Medulla oblongata (tissue), 1 donor: Measurements from ENCODE around the gene FAHD1.
"Not testable (repeated sequence)": the region's sequence is repeated elsewhere in the genome, so short reads cannot be mapped to it uniquely, and the experiment has no call there.

Experiments used
- DNase-seq: peaks from one replicate; pipeline ENCODE4 v3.0.0-alpha.2; 2015; ENCODE audit errors: extremely low spot score

Gene FAHD1

DNA sequence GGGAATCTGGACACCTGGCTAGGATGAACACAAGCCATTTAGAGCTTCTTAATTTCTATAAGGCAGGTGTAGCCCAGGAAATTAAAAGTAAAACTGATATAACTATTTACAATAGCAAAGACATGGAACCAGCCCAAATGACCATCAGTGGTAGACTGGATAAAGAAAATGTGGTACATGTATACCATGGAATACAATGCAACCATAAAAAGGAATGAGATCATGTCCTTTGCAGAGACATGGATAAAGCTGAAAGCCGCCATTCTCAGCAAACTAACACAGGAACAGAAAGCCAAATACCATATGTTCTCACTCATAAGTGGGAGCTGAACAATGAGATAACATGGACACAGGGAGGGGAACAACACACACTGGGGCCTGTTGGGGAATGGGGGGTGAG is 19.4 kb downstream of the FAHD1 start:
- no peak for DNase-seq

DNA sequence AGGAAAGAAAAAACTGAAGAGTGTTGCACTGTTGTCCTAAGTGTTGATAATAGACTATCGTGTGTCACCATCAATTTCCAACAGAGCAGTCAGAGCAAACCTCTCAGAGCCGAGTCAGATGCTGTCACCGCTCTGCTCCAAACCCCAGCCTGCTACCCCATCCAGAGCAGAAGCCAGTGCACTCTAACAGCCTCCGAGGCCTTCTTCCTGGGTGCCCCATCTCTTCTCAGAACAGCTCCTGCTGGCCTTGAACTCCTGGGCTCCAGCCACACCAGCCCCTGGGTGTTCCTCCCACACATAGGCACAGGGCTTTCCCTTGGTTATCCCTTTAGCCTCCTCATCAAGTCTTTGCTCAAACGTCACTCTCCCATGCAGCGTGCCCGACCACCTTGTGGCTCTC is 24.0 kb downstream of the FAHD1 start:
- DNase-seq = no peak

DNA sequence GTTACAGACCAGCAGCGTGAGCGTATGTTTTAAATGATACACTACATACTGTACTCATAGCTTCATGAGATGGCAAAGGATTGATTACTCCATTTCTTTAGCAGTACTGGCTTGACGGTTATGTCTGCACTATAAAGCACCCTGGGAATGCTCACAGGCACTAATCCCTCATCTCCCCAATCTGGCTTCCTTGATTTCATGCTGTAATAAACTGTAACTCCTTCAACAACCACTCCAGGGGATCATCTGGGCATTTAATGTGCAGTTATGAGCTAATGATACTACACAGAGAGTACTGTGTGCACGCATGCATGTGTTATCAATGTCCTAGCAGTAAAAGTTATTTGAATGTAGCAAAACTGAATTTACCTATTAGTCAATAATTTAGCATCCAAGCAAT is 24.8 kb downstream of the FAHD1 start:
- DNase-seq = no peak

DNA sequence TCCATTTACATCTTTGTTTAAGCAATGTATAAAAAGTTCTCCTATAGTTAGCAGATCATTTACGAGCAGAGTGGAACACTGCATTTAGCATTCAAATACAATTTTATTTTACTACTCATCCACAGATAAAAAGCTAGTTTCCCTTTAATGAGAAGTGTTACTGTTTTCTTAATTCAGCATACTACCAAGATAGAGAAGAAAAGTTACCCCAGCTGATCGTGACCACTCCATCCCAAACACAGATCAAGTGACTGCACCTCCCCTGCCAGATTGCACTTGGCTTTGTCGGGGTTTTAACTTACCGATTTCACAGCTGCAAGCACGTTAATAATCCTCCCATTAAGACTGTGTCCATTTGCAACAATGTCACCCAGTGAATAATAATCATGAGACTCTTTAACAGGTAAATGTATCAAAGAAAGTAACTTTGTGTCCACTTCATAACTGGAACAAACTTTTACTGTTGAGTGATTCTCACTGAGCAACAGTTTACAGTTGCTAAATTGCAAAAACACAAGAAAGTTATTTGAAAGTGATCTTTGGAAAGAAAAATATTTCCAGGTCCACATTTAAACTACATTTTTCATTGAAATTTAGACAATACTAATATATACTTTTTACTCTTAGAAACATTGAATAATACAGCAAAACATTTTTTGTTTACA is 30.6 kb downstream of the FAHD1 start:
- DNase-seq = no peak

DNA sequence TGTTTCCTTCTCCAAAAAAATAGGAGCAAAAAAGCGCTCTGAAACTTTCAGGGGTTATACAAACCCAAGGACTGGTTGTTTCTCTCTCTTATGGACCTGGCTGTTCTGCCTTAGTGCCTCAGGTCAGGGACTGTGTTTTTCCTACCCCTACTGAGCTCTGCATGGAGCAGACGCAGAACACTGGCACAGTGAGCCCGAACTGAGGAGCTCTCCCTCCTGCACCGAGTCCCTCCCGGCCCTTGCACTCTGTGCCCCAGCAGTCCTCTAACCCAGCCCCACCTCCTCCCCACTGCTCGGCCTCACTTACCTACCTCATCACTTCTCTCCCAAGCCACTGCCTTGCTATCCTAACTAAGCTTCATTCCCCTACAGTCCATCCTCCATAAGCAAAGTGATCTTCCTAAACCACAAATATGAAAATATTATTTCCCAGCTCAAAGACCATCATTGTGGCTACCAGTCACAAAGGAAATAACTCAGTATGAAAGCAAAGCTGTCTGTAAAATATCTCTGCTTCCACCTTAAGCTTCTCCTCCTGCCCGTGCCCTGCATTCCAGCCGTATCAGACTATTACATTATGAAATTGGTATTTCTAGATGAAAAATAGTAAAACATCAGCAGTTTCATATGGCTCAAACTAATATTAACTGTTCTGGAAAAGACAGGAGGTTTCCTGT is 31.3 kb downstream of the FAHD1 start:
- DNase-seq = no peak

DNA sequence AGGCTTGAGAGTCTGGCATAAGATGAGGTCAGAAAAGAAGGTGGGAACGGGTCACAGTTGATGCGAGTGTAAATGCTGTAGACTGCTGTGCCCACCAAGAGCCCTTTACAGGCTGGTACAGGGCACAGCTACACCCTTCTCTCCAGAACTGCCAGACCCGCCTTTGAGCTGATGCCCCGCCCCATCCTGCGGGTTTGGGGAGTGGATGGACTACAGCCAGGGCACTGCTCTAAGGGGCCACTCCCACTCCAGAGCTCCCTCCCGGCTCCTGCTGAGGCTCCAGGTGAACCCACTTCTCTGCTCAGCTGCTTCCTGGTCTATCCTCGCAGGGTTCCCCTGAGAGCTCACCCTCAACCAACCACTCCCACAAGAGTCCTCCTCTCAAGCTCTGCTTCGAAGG is 32.6 kb downstream of the FAHD1 start:
- no peak for DNase-seq

DNA sequence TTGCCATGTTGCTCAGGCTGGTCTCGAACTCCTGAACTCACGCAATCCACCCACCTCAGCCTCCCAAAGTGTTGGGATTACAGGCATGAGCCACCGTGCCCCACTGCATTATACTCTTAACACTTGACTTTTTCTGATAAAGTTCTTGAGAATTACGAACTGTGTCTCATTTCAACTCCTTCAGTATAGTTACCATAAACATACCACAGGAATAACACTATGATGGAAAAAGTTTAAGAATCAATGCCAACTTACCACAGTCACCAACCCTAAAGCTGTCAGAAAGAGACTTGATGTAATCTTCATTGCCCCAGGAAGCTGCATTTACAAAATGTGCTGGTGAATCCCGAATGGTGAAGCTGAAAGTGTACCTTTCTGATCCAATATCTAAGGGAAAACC is 34.7 kb downstream of the FAHD1 start:
- no peak for DNase-seq

DNA sequence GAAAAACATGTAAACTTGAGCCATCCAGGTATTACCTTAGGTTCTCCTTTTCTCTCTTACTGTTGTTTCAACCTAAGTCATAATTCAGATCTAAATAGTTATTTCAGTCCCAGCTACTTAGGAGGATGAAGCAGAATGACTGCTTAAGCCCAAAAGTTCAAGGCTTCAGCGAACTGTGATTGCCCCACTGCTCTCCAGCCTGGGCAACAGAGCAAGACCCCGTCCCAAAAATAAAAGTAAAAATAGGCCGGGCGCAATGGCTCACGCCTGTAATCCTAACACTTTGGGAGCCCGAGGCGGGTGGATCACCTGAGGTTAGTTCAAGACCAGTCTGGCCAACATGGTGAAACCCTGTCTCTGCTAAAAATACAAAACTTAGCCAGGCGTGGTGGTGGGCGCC is 35.4 kb downstream of the FAHD1 start:
- DNase-seq = no peak

DNA sequence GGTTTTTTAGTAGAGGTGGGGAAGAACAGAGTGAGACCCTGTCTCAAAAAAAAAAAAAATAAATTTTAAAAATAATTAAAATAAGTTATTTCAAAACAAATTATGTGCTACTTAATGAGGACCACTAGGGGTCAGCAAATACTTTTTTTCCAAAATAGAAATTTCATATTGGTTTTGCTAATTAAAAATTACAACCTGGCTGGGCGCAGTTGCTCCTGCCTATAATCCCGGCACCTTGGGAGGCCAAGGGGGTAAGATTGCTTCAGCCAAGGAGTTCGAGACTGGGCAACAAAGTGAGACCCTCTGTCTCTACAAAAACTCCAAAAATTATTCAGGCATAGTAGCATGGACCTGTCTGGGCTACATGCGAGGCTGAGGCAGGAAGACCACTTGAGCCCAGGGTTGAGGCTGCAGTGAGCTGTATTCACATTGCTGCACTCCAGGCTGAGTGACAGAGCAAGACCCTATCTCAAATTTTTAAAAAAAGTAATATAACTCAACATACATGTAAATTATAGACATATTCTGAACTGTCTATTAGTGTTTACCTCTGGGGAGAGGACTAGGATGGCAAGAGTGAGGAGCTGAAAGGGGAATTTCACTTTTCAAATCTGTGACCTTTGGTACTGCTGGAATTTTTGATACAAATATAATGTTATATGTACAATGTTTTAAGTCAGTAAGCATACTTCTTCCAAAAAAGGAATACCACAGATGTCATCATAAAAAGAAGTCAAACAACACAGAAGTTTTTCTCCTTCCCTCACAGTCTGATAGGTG is 36.9 kb downstream of the FAHD1 start:
- peak; percentile 20 for DNase-seq

DNA sequence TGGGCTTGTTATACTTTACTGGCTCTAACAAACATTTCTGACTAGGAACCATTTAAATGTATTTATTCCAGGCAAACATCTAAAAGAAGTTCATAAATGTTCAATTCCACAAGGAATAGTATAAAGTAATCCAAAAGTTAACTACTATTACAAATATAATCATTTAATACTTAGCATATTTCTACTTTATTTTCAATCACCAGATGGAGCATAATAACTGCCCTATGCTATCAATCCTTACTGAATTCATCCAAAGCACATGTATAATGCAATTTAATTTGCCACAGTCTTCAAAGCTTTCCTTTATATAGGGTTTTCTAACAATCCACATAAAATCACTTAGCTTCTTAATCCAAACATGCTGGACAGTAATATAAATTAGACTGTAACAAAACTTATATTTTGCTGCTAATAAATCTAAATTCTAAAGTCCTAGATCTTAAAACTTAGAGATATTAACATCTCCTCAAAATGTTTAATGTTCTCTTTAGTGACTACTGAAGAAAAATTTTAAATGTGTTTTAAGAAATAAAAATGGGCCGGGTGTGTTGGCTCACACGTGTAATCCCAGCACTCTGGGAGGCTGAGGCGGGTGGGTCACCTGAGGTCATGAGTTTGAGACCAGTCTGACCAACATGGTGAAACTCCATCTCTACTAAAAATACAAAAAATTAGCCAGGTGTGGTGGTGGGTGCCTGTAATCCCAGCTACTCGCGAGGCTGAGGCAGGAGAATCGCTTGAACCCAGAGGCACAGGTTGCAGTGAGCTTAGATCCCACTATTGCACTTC is 39.1 kb downstream of the FAHD1 start:
- no peak for DNase-seq

DNA sequence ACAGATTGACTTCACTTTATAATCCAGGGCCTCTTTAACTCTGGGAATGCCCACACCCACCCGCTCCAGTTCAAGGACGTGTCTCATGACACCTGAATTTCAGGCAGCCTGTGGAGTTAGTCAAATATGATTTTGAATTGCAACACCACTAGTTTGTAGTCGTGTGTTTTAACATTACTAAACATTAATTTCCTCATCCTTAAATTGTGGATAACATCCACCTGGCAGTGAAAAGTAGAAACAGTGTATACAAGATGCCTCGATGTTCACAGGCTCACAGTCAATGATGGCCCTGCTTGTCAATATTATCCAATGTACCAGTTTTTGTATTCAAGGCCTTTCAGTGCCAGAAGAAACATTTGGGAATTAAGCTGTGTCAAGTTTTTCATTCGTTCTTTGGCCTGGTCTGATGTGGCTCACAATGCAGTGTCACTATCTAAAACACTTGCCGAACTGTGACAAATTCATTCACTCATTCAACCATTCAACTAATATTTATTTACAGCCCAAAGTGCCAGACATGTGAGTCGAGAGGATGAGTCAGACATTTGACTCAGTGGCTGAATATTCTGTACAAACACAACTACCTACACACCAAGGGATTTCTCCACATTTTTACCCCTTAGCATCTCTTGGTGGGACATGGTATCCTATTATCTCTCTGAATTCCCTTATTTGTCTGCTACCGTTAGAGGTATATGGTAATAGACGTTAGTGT is 43.5 kb downstream of the FAHD1 start:
- no peak for DNase-seq

DNA sequence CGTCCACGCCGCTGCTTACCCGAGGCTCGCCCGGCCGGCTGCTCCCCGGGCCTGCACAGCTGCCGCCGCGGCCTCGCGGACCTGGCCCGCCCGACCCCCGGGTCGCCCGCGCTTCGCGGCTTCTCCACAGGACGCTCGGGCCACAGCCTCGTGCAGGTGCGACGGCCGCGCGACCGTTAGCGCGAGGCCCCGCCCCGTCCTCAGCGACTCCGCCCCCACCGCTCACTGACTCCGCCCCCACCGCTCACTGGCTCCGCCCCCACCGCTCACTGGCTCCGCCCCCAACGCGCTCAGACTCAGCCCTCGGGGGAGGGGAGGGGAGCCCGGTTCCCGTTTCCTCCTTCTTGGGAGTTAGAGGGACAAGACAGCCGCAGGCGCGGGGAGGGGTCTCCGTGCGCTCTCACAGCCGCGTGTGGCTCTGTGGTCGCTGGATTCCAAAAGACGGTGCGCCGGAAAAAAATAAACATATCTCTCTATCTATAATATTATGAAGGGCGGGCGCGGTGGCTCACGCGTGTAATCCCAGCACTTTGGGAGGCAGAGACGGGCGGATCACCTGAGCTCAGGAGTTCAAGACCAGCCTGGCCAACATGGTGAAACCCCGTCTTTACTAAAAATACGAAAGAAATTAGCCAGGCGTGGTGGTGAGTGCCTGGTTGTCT is 45.1 kb downstream of the FAHD1 start, which contains the start of gene MEIOB:
TSS of gene MEIOB (minus strand) at position 191 of the 662 bp plus-strand sequence. CDS start 3,989 bp downstream, outside the sequence.
- DNase-seq = no peak

DNA sequence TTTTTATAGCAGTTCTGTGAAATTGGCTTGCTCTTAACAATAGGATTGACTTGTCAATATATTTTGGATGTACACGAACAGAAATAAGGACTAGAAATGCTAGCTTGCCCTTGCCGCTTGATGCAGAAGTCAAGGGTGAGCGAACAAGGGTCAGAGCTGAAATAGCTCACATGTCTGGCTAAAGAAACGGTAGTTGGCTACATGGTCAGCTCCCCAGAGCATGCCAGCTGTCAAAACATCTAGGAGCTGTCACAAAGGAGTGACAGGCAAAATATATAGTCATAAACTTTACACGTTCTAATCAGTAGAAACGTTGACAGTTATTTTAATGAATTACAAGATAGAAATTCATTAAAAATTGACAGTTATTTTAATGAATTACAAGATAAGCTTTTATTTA is 47.8 kb downstream of the FAHD1 start:
- no peak for DNase-seq

DNA sequence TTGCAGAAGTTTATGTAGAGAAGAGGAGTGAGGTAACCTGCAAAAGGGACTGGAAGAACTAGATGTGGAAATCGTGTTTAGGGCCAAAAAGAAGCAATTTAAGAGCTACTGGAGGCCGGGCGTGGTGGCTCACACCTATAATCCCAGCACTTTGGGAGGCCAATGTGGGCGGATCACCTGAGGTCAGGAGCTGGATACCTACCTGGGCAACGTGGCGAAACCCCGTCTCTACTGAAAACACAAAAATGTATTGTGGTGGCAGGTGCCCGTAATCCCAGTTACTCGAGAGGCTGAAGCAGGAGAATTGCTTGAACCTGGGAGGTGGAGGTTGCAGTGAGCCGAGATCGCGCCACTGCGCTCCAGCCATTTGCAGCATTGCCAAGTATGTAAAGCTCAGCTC is 49.1 kb downstream of the FAHD1 start:
- DNase-seq = not testable (repeated sequence)

DNA sequence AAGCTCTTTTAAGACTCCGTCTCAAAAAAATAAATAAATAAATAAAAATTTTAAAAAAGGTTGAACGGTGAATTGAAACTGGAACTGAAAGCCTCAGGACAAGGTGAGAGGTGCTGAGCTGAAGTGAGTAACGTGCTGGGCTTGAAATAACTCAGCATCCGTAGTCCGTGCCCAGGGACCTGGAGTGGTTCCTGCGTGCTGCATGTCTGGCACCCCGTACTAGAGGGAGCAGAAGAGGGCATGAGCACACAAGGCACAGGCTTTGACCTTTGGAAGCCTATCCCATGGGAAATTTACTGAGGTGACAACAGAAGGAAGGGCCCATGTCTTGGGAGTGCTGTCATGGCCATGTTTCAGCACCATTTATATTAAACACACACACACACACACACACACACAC is 49.5 kb downstream of the FAHD1 start:
- DNase-seq = no peak

DNA sequence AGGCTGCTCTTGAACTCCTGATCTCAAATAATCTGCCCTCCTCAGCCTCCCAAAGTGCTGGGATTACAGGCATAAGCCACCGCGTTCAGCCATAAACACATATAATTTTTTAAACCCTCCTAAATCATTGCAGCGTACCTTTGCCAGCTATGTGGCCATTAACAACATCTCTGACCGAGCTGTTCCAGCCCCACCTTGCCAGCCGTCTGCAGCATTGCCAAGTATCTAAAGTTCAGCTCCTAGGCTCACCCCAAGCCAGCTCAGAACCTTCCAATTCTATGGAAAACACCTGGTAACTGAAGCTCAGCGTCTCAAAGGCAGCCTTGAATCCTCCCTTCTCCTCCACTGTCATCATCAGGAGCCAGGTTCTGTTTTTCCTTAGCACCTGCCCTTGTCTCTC is 50.1 kb downstream of the FAHD1 start:
- no peak for DNase-seq

DNA sequence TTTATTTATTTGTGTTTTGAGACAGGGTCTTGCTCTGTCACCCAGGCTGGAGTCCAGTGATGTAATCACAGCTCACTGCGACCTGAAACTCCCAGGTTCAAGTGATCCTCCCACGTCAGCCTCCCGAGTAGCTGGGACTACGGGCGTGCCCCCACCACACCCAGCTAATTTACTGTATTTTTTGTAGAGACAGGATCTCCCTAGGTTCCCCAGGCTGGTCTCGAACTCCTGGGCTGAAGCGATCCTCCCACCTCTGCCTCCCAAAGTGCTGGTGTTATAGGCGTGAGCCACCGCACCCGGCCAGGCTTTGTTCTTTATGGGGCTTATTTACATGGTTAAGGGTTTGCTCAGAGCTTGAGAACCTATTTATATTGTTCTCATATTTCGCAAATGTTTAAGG is 50.8 kb downstream of the FAHD1 start:
- no peak for DNase-seq

DNA sequence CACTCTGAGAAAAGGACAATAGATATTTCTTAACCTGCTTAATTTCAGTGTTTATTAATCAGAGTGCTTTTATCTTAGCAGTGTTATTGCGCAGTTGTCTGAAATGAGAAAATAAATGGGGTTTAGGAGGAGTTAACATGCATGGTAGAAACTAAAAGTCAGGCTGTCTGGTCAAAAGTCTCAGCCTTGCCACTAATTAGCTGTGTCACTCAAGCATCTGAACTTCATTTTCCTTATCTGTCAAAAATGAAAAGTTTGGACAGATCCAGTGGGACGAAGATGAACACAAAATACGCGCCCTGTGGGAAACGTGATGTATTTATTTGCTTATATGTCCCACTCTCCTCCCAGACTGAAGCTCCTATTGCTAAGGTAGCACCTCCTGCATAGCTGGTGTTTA is 51.2 kb downstream of the FAHD1 start:
- DNase-seq = no peak
